Embryonic facial prominence (tissue), 1 donor: Measurements from ENCODE around the gene HNF4A.
"Not testable (repeated sequence)": the region's sequence is repeated elsewhere in the genome, so short reads cannot be mapped to it uniquely, and the experiment has no call there.

Source experiments
- DNase-seq: peaks from one replicate; pipeline ENCODE4 v3.0.0-alpha.2; 2016; ENCODE audit errors: extremely low spot score

The HNF4A gene

DNA sequence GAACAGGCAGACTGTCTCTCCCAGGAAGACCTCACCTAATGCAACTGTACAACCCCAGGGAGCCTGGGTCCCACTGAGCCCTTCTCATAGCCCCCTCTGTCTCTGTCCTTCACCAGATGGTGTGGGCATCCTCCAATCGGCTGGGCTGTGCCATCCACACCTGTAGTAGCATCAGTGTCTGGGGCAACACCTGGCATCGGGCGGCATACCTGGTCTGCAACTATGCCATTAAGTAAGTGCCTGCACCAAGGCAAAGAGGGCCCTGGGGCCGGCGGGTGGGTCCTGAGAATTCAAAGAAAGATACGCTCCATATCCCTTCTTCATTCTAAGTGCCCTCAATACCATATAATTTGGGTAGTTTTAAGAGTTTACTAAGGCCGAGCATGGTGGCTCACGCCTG is 10.4 kb upstream of the HNF4A start:
- no peak for DNase-seq

DNA sequence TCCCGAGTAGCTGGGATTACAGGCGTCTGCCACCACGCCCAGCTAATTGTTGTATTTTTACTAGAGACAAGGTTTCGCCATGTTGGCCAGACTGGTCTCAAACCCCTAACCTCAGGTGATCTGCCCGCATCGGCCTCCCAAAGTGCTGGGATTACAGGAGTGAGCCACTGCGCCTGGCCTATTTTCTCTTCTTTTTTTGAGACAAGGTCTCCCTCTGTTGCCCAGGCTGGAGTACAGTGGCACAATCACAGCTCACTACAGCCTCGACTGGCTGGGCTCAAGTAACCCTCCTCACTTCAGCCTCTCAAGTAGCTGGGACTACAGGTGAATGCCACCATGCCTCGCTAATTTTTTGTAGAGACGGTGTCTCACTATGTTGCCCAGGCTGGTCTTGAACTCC is 9.6 kb upstream of the HNF4A start:
- DNase-seq, result not testable (repeated sequence)

DNA sequence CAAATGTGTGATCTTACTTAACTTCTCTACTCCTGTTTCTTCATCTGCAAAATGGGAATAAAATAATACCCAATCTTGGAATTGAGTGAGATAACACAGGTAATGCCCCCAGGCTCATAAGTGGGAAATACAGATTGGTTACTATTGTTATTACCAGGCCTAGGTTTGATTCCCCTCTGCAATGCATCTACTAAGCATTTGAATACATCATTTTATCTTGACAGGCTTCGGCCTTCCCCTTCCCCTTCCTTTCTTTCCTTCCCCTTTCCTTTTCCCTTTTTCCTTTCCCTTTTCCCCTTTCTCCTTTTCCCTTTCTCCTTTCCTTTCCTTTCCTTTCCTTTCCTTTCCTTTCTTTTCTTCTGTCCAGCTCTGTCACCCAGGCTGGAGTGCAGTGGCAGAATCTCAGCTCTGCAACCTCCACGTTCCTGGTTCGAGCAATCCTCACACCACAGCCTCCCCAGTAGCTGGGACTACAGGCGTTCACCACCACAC is 7.3 kb upstream of the HNF4A start:
- no peak for DNase-seq

GRCh38 chr20:44349349-44349748 is 6.2 kb upstream of the HNF4A start:
- no peak for DNase-seq

DNA sequence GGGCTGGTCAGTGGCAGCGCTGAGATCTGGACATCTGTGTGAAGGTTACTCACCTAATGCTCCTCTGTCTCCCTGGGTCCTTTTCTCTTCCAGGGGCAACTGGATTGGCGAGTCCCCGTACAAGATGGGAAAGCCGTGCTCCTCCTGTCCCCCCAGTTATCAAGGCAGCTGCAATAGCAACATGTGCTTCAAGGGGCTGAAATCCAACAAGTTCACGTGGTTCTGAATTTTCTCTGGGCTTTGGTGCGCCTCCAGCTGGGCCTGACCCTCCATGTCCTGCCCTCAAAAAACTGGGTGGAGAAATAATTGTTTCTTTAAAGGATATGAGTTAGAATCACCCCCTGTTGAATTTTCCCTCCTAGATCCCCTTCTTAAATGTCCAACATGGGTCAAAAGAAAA is 4.9 kb upstream of the HNF4A start:
- no peak for DNase-seq

GRCh38 chr20:44354979-44355497 is 461 bp upstream of the HNF4A start:
- no peak for DNase-seq

GRCh38 chr20:44356353-44356723 is 839 bp downstream of the HNF4A start:
- DNase-seq, result no peak

DNA sequence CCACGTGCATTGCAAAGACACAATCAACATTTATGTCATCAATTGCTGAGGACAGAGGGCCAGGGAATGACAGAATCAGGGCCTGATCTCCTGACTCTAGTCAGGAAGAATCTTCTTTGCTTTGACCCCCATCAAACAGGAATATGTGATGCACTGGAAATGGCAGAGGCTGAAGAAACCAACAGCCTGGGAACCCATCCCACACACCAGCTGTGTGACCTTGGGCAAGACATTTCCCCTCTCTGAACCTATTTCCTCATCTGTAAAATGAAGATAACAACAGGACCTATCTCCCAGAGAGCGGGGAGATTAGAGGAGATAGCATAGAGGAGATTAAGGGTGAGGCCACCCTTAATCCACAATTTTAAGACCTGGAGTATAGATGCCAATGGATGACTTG is 1.5 kb downstream of the HNF4A start:
- no peak for DNase-seq

GRCh38 chr20:44357555-44358125 is 2.1 kb downstream of the HNF4A start:
- DNase-seq, result no peak

DNA sequence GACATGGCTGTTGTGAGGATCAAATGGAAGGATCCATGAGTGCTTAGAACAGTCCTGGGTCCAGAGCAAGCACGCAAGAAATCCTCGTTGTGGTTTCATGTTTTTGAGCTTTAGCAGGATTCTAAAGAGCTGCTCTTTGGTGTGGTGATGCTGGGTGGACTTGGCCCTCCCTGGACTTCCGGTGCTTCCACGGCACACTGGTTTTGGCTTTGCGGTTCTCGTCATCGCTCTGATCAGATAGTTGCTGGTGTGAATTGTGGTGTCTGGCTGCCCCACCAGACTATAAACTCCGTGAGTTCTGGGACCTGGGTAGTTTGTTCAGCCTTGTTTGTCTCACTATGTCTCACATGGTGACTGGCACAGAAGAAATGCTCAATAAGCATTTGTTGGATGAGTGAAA is 3.3 kb downstream of the HNF4A start:
- no peak for DNase-seq

GRCh38 chr20:44360221-44360620 is 4.7 kb downstream of the HNF4A start:
- DNase-seq, result no peak

DNA sequence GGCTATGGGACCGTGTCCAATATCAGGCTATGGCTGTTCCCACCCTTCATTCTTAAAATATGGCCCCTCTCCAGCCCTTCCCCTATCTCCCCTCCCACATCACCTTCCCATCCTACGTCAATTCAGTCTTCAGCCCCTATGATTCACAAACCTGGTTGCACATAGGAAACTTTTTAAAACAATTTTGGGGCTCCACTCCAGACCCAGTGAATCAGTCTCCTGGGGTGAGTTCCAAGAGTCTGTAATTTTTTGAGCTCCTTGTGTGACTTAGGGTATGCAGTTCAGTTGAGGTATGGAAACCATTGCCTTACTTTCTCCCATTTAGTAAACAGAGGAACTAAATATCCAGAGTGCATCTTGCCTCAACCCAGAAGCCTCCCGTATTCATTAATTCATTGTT is 5.5 kb downstream of the HNF4A start:
- no peak for DNase-seq

DNA sequence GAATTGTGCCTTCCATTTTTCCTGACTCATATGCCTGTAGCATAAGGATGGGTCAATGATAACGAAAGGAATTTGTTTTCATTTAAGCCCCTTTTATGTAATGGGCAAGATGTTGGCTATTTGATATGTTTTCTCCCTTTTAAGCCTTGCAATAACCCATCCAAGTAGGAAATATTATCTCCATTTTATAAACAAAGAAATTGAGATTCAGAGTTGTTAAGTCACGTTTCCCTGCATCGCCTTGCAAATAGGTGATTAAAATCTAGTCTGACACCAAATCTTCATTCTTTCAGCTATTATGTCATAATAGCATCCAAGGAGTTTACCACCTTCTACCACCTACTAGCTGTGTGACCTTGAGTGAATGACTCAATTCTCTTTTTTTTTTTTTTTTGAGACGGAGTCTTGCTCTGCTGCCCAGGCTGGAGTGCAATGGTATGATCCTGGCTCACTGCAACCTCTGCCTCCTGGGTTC is 7.0 kb downstream of the HNF4A start:
- no peak for DNase-seq

- DNase-seq, result no peak
These were observed 8.6 kb downstream of the HNF4A start for GRCh38 chr20:44364068-44364467.

DNA sequence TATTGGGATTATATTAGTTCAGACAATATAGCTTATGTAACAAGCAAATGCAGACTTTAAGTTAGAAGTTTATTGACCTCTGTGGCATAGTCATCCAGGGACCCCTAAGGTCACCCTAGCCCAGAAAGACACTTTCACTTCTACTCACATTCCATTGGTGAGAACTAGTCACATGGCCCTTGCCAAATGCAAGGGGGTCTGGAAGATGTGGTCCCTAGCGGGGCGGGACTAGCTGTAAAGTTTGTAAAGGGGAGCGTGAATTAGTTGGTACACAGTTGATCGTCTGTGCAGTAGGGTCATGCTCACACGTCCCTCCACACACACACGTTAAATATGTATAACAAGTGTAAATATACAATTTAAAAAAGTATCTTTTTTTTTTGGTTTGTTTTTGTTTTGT is 9.3 kb downstream of the HNF4A start:
- no peak for DNase-seq

GRCh38 chr20:44367746-44368145 is 12.2 kb downstream of the HNF4A start:
- DNase-seq, result no peak

- no peak for DNase-seq
These were observed 15.2 kb downstream of the HNF4A start for GRCh38 chr20:44370639-44371218.

DNA sequence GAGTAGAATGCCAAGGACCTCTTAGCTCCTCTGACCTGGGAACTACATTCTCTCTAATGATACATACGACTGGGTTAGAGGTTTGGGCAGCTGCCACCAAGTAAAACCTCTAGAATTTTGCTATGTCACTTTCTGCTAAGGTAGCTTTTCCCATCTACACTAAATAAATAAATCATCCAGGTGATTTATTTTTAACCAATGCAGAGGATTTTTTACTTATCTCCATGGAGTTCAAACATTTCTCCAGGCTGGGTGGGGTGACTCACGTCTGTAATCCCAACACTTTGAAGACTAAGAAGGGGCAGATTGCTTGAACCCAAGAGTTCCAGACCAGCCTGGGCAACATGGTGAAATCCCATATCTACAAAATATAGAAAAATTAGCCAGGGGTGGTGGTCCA is 27.1 kb downstream of the HNF4A start:
- DNase-seq, result no peak

DNA sequence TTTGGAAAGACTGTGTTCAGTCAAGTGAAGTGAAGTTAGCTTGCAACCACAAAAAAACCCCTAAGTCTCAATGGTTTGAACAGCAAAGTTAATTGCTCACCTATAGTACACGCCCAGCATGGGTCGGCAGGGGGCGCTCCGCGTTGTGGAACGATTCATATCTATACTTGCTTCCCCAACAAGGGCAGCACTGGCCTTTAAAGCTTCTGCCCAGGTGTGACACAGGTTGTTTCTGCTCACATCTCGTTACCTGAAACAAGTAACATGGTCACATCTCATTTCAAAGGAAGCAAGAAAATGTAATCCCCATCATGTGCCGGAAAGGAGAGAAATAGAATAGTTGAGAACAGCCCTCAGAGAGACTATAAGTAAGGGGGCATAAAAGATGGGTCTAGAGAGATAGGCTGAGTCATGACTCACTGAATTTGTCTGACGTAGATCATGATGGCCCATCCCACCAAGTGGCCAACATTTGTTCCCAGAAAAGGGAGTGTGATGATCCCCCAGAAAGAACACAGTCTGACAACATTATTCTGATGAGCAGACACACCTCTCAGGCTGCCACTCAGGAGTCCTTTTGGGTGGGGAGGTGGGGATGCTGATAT is 29.0 kb downstream of the HNF4A start:
- no peak for DNase-seq

DNA sequence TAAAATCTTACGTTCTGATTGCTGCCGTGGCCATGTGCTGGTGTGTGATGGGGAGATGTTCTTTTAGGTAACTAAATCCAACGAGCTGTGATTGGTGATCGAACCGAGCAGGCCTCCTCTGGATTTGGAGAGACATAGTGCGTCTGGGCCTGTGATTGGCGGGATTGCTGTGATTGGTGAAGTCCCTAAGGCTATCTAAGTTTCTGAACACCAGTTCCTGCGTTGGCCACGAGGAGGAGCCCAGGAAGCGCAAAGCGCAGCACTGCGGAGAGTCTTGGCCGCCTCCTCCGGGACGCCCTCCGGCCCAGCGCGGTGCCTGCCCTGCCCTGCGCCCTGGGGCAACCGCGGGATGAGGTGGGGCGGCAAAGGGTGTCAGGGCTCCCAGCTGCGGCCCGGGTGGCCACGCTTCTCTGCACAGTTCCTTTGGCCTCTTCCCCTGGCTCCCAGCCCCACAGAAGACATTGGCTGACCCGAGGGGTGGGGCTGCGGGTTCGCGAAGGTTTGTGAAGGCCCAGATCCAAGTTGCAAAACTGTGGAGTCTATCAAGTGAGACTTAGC is 33.0 kb downstream of the HNF4A start:
- DNase-seq, result no peak

GRCh38 chr20:44389871-44390270 is 34.4 kb downstream of the HNF4A start:
- no peak for DNase-seq

DNA sequence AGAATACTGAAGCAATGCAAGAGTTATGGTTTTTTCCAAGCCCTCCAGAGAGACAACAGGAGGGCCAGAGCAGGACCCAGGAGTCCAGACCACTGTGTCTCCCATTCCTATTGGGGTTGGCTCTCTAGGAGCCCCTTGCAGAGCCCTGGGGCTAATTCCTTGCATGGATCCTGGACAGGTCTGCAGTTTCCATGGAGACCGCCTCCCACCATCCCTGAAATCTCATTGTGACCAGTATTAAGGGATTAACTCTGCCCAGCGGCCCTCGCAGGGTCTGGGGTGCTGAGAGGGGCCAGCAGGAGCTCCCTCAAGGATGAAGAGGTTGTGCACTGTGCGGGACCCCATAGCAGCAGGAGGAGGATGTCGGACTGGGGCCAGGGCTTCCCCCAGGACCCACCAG is 34.8 kb downstream of the HNF4A start:
- no peak for DNase-seq
